OCI-LY3 (cell line): ENCODE measurements around the gene RC3H1.

Source experiments
- EZH2phosphoT487 ChIP-seq: fragments of 200-600 bp; shearing (Covaris generic); IDR thresholded peaks from 2 replicates; pipeline ENCODE4 v1.6.1; 2018; ENCODE audit warnings: antibody characterized with exemption, mixed run types, low read depth
- TF ChIP-seq, protein P1 (sequence below): fragments of 200-600, 300-600 bp; sonication (generic); IDR thresholded peaks from 2 replicates; pipeline ENCODE4 v1.5.1; 2014; ENCODE audit warnings: antibody characterized with exemption, low read length, low read depth

DNA sequence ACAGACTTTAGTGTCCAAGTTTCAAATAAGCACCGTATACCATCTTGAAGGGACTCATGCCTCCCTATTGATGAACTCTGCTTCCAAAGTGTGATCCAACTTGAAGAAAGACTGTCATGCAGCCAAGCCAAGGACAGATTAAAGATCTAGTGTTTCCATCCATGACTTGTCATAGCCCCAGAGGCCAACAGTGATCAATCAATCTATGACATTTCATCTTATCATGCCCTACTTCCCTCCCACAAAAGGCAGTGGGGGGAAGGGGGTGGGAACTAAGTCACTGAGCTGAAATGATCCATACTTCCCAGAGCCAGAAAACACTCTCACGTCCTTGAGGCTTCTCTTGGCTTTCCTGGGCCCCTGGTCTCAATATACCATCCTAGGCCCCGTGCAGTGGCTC is 109.0 kb downstream of the RC3H1 start:
- TF ChIP-seq, protein P1, sequence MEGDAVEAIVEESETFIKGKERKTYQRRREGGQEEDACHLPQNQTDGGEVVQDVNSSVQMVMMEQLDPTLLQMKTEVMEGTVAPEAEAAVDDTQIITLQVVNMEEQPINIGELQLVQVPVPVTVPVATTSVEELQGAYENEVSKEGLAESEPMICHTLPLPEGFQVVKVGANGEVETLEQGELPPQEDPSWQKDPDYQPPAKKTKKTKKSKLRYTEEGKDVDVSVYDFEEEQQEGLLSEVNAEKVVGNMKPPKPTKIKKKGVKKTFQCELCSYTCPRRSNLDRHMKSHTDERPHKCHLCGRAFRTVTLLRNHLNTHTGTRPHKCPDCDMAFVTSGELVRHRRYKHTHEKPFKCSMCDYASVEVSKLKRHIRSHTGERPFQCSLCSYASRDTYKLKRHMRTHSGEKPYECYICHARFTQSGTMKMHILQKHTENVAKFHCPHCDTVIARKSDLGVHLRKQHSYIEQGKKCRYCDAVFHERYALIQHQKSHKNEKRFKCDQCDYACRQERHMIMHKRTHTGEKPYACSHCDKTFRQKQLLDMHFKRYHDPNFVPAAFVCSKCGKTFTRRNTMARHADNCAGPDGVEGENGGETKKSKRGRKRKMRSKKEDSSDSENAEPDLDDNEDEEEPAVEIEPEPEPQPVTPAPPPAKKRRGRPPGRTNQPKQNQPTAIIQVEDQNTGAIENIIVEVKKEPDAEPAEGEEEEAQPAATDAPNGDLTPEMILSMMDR: no peak
- no peak for TF ChIP-seq EZH2phosphoT487
